Endothelial cell of umbilical vein (primary cell): ENCODE data around the gene TP53BP1. TPM values are rescaled to one million over a fixed set of nuclear protein-coding genes. Genes with fewer than 3 reads are reported as not detected.

ENCODE experiments used
- BruUV-seq: library from RNA; stranded (reverse); fragments of 400-500 nt; replicated peaks from 2 replicates; lab custom pipeline; 2021; lab: Mats Ljungman, UMichigan
- CTCF ChIA-PET: fragments of 300-600, 350-600 bp; sonication (Branson Sonifier 250); formaldehyde crosslinking; loops from one replicate; lab custom pipeline; 2021; ENCODE audit warnings: antibody characterized with exemption, inconsistent platforms; lab: Charles Lee
- POLR2A ChIA-PET: fragments of 300-600, 350-600 bp; sonication (Branson Sonifier 250); formaldehyde crosslinking; loops from one replicate; lab custom pipeline; 2021; ENCODE audit warnings: antibody characterized with exemption, inconsistent platforms; lab: Charles Lee
- DNase-seq: peaks from one replicate; pipeline ENCODE4 v3.0.0-alpha.2; 2011; ENCODE audit warnings: low read depth, low spot score
- FAIRE-seq: peaks from 2 replicates; lab custom pipeline; 2011; peaks lifted over from hg19 to GRCh38; lab: Jason Lieb, UNC
- H2AFZ ChIP-seq: 2 replicates; pipeline ENCODE4 v1.6.0; 2012; ENCODE audit warnings: low read depth, low read length, control low read depth, inconsistent platforms
- H3K27ac ChIP-seq: 2 replicates; pipeline ENCODE4 v1.5.1; 2011; ENCODE audit warnings: low read depth, mild to moderate bottlenecking, control low read depth, low read length, moderate library complexity; ENCODE audit not compliant: insufficient read depth
- H3K27me3 ChIP-seq, 2 experiments: 2 replicates each; pipeline versions ENCODE4 v1.6.0 to v1.6.1; 2011; ENCODE audit warnings: low read length in 2 of 2, mixed read lengths in 1 of 2; ENCODE audit not compliant: control insufficient read depth in 2 of 2, insufficient read depth in 2 of 2
- H3K36me3 ChIP-seq, 2 experiments: 2 replicates in 1 of 2; 3 replicates in 1 of 2; pipeline ENCODE4 v1.5.1; 2011; ENCODE audit warnings: low read length in 2 of 2, mild to moderate bottlenecking in 1 of 2, moderate library complexity in 1 of 2; ENCODE audit not compliant: control insufficient read depth in 2 of 2, insufficient read depth in 2 of 2; ENCODE audit errors: extremely low read depth in 1 of 2
- H3K4me1 ChIP-seq: 3 replicates; pipeline ENCODE4 v1.5.1; 2011; ENCODE audit warnings: mild to moderate bottlenecking, low read length; ENCODE audit not compliant: control insufficient read depth, insufficient read depth; ENCODE audit errors: extremely low read depth
- H3K4me2 ChIP-seq: 2 replicates; pipeline ENCODE4 v1.6.1; 2011; ENCODE audit warnings: low read length, control low read depth, mixed read lengths; ENCODE audit not compliant: insufficient read depth
- H3K4me3 ChIP-seq, 3 experiments: fragments of 200-600 bp in 1 of 3; sonication (generic), shearing (Covaris generic) in 1 of 3; replicated peaks in 1 of 3; 2 replicates each; pipeline ENCODE4 v1.5.1; 2011 to 2016; ENCODE audit warnings: control low read depth in 3 of 3, low read length in 3 of 3, mild to moderate bottlenecking in 2 of 3, inconsistent platforms in 1 of 3, low read depth in 1 of 3, moderate library complexity in 1 of 3; ENCODE audit not compliant: insufficient read depth in 1 of 3
- H3K79me2 ChIP-seq: 2 replicates; pipeline ENCODE4 v1.6.0; 2012; ENCODE audit warnings: low read length, inconsistent platforms; ENCODE audit not compliant: control insufficient read depth, insufficient read depth
- H3K9ac ChIP-seq: replicated peaks from 2 replicates; pipeline ENCODE3; 2011; ENCODE audit warnings: low read length, control low read depth; ENCODE audit not compliant: insufficient read depth; ENCODE audit errors: extremely low read depth
- H3K9me1 ChIP-seq: replicated peaks from 3 replicates; pipeline ENCODE4 v1.6.0; 2011; ENCODE audit warnings: mild to moderate bottlenecking, low read length; ENCODE audit not compliant: control insufficient read depth, insufficient read depth; ENCODE audit errors: extremely low read depth
- H3K9me3 ChIP-seq: replicated peaks from 2 replicates; pipeline ENCODE4 v1.5.1; 2012; ENCODE audit warnings: low read length, inconsistent platforms; ENCODE audit not compliant: control insufficient read depth, insufficient read depth
- H4K20me1 ChIP-seq: replicated peaks from 2 replicates; pipeline ENCODE3; 2011; ENCODE audit warnings: mild to moderate bottlenecking, low read length; ENCODE audit not compliant: control insufficient read depth, insufficient read depth; ENCODE audit errors: extremely low read depth
- EZH2 ChIP-seq: IDR thresholded peaks from 2 replicates; pipeline ENCODE4 v1.6.1; 2012; ENCODE audit warnings: borderline replicate concordance, low read depth, mild to moderate bottlenecking, moderate library complexity, low read length, inconsistent platforms; ENCODE audit not compliant: severe bottlenecking
- FOS ChIP-seq: IDR thresholded peaks from 2 replicates; pipeline ENCODE4 v1.6.1; 2011; ENCODE audit warnings: mild to moderate bottlenecking, low read length, moderate library complexity, borderline replicate concordance; ENCODE audit not compliant: insufficient read depth
- GATA2 ChIP-seq: IDR thresholded peaks from 2 replicates; pipeline ENCODE4 v1.7.0; 2011; ENCODE audit warnings: low read depth, mild to moderate bottlenecking, moderate library complexity, mixed read lengths, low read length; ENCODE audit not compliant: insufficient read length, insufficient read depth
- JUN ChIP-seq: IDR thresholded peaks from 2 replicates; pipeline ENCODE4 v1.6.1; 2011; ENCODE audit warnings: borderline replicate concordance, low read depth; ENCODE audit not compliant: insufficient read length, insufficient read depth
- MAX ChIP-seq: IDR thresholded peaks from 2 replicates; pipeline ENCODE4 v1.6.1; 2011; ENCODE audit not compliant: insufficient read depth, insufficient read length
- MYC ChIP-seq: IDR thresholded peaks from one replicate; pipeline ENCODE4 v1.6.1; 2011; ENCODE audit warnings: mild to moderate bottlenecking, low read depth, low read length
- POLR2A ChIP-seq: IDR thresholded peaks from 2 replicates; pipeline ENCODE4 v1.6.1; 2012; ENCODE audit warnings: low read depth, mild to moderate bottlenecking, control low read depth, low read length
- POLR2AphosphoS5 ChIP-seq: IDR thresholded peaks from 2 replicates; pipeline ENCODE4 v1.6.1; 2012; ENCODE audit warnings: low read depth, mild to moderate bottlenecking, control low read depth, low read length, moderate library complexity; ENCODE audit not compliant: insufficient read depth
- dilution Hi-C: fragments of 300-500 bp; cut with MboI; formaldehyde crosslinking; loops from one replicate; pipeline ENCODE4 v1.15.0; 2019; ENCODE audit warnings: low sequenced_read_pairs; ENCODE audit not compliant: extremely low pct_ligation_motif_present
- intact Hi-C: fragments of 100-400 bp; cut with micrococcal nuclease; formaldehyde crosslinking; loops from one replicate; pipeline ENCODE4 v1.10.0; 2022
- polyA plus RNA-seq, 4 experiments: library from polyadenylated mRNA; depleted of rRNA in 3 of 4; stranded (reverse) in 3 of 4; unstranded in 1 of 4; fragments of >200 nt; gene quantifications; 2 replicates each; pipeline versions ENCODE4 v1.2.1 to v1.2.3, GENCODE V29; 2011 to 2012; ENCODE audit warnings: missing spikeins in 1 of 4
- total RNA-seq: library from RNA; stranded (reverse); gene quantifications from 2 replicates; pipeline ENCODE4 v1.2.3, GENCODE V29; 2021
- TF ChIP-seq, protein P1 (sequence below), 2 donors: IDR thresholded peaks; 1 replicate in 1 of 2; 2 replicates in 1 of 2; pipeline ENCODE4 v1.5.1; 2011; ENCODE audit warnings: low read length in 2 of 2, mild to moderate bottlenecking in 2 of 2, moderate library complexity in 2 of 2, control low read depth in 1 of 2, inconsistent platforms in 1 of 2, low read depth in 1 of 2; ENCODE audit not compliant: insufficient read depth in 1 of 2; ENCODE audit errors: extremely low read depth in 1 of 2

TP53BP1 gene
- total and polyA plus RNA-seq, 2 donors (not counting 3 experiments of a cell fraction or from before 2014, with no cell fraction given) = 28.1 to 59.5 TPM

DNA sequence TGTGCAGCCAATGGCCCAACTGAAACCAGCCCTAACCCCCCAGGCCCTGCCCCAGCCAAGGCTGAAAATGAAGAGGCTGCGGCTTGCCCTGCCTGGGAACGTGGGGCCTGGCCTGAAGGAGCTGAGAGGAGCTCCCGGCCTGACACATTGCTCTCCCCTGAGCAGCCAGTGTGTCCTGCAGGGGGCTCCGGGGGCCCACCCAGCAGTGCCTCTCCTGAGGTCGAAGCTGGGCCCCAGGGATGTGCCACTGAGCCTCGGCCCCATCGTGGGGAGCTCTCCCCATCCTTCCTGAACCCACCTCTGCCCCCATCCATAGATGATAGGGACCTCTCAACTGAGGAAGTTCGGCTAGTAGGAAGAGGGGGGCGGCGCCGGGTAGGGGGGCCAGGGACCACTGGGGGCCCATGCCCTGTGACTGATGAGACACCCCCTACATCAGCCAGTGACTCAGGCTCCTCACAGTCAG, 35.6 kb upstream of the TP53BP1 start:
- POLR2A ChIA-PET = no interaction called here
- Histone ChIP-seq H2AFZ (no peak overlapping the region), H3K36me3 (no peaks in the 10 kb centered on the region), H3K4me1 (no peaks in the 10 kb centered on the region), H3K4me3 (no peak overlapping the region), H3K4me2 (no peak overlapping the region), H3K27me3 (no peaks in the 10 kb centered on the region), H3K27ac (no peak overlapping the region), H4K20me1 (no peaks in the 10 kb centered on the region), H3K79me2 (no peaks in the 10 kb centered on the region), H3K9me3 (no peaks in the 10 kb centered on the region), H3K9ac (no peak overlapping the region), H3K9me1 (no peaks in the 10 kb centered on the region)
- dilution Hi-C loops (no loop called here), intact Hi-C loops (no loop called here)
- no TSS peak for BruUV-seq
- no peak for DNase-seq
- CTCF ChIA-PET = no interaction called here
- no peak for TF ChIP-seq JUN
- TF ChIP-seq POLR2AphosphoS5 = no peak
- no peak for TF ChIP-seq EZH2
- TF ChIP-seq, protein P1, sequence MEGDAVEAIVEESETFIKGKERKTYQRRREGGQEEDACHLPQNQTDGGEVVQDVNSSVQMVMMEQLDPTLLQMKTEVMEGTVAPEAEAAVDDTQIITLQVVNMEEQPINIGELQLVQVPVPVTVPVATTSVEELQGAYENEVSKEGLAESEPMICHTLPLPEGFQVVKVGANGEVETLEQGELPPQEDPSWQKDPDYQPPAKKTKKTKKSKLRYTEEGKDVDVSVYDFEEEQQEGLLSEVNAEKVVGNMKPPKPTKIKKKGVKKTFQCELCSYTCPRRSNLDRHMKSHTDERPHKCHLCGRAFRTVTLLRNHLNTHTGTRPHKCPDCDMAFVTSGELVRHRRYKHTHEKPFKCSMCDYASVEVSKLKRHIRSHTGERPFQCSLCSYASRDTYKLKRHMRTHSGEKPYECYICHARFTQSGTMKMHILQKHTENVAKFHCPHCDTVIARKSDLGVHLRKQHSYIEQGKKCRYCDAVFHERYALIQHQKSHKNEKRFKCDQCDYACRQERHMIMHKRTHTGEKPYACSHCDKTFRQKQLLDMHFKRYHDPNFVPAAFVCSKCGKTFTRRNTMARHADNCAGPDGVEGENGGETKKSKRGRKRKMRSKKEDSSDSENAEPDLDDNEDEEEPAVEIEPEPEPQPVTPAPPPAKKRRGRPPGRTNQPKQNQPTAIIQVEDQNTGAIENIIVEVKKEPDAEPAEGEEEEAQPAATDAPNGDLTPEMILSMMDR (IDR thresholded peaks at IDR 0.05; ENCODE audit: extremely low read depth in 1 of 2, insufficient read depth in 1 of 2, low read depth in 1 of 2, low read length in 2 of 2) = no peak
- FAIRE-seq = no peak

- Histone ChIP-seq H3K27me3 (no peaks in the 10 kb centered on the region), H3K79me2 (no peaks in the 10 kb centered on the region), H2AFZ (no peak overlapping the region), H3K9me1 (no peaks in the 10 kb centered on the region), H3K9ac (no peak overlapping the region), H3K9me3 (no peaks in the 10 kb centered on the region), H3K4me2 (no peak overlapping the region), H3K27ac (no peak overlapping the region), H3K36me3 (no peaks in the 10 kb centered on the region), H4K20me1 (no peaks in the 10 kb centered on the region), H3K4me1 (no peaks in the 10 kb centered on the region), H3K4me3 (no peak overlapping the region)
- ChIA-PET POLR2A (no interaction called here), CTCF (interaction anchor here (0.6 to 2.3 kb wide), 6 partner anchors 10 to 28 kb away, joined by 3 to 25 read pairs (median 3); partner anchors contain the start of gene MAP1A)
- no peak for TF ChIP-seq MAX
- TF ChIP-seq, protein P1 (IDR thresholded peaks at IDR 0.05; ENCODE audit: extremely low read depth in 1 of 2, insufficient read depth in 1 of 2, low read depth in 1 of 2, low read length in 2 of 2) = no peak
- TF ChIP-seq MYC = no peak
- TF ChIP-seq EZH2 = no peak
- TF ChIP-seq JUN = no peak
- no peak for TF ChIP-seq GATA2
- TF ChIP-seq FOS = no peak
- TF ChIP-seq POLR2AphosphoS5 = no peak
- no peak for TF ChIP-seq POLR2A
- no peak for DNase-seq
- no TSS peak for BruUV-seq
- FAIRE-seq = no peak
- dilution Hi-C loops = no loop called here
- intact Hi-C loops = no loop called here
Observed at GRCh38 chr15:43527802-43528541, 35.0 kb upstream of the TP53BP1 start.
